Testis (tissue), 2 donors: Measurements from ENCODE around the gene TRIM22.

Experiments used
- CTCF ChIP-seq, 3 experiments: fragments of 450-650 bp in 2 of 3; fragments of 200-600 bp in 1 of 3; sonication (generic) in 1 of 3; IDR thresholded peaks; one replicate each; pipeline ENCODE4 v1.5.1; 2016 to 2019; ENCODE audit warnings: antibody characterized with exemption in 3 of 3, mild to moderate bottlenecking in 2 of 3, moderate library complexity in 1 of 3
- POLR2A ChIP-seq: fragments of 450-650 bp; IDR thresholded peaks from one replicate; pipeline ENCODE4 v1.6.1; 2017; ENCODE audit warnings: antibody characterized with exemption, mild to moderate bottlenecking, moderate library complexity

- no peak for TF ChIP-seq POLR2A
- TF ChIP-seq CTCF (IDR thresholded peaks at IDR 0.05) = no peak
Observed at GRCh38 chr11:5701055-5701577, 11.5 kb downstream of the TRIM22 start.
